ENCODE data around the gene PNRC2. TPM values are rescaled to one million over a fixed set of nuclear protein-coding genes. Genes with fewer than 3 reads are reported as not detected.

The PNRC2 gene
- total RNA-seq, 1 donor from 2014 or later, result 132 TPM

DNA sequence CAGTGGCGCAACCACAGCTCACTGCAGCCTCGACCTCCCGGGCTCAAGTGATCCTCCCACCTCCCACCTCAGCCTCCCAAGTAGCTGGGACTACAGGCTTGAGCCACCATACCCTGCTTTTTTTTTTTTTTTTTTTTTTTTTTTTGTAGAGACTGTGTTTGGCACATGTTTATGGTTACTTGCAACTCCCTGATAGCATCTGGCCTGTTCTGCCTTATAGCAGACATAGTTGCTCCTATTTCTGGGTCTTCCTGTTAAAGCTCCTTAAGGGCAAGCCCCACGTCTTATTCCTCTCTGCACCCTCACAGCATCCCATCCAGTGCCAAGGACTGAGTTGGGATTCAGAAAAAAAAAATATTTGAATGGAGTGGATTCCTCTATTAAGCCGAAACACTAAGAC, 29.4 kb upstream of the PNRC2 start:
- no peak overlapping the region for H3K27ac Mint-ChIP-seq
- H3K4me3 Mint-ChIP-seq, result no peak overlapping the region
- H3K27me3 Mint-ChIP-seq, result peaks cover 3% of the 10 kb centered on the region

DNA sequence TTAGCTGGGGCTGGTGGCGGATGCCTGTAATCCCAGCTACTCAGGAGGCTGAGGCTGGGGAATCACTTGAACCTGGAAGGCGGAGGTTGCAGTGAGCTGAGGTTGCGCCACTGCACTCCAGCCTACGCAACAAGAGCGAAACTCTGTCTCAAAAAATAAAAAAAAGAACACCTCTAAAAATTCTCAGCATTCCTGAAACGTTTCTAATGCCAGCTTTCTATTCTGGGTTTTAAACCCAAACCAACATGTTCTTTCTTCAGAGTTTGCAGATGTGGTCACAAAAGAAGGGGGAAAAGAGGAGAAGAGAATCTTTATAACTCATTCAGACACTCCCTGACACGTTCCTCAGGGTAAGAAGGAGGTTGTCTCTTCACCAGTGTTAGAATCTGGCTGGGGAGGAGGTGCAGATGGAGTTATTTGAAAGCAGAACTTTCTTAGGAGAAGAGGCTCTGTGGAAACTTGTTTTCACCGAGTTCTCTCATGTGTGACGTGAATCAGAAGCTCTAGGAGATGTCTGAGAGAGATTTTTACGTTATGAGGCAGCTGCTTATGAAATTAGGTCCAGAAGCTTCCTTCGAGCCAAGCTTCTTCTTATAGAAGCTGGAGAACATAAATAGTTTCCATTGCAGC, 28.7 kb upstream of the PNRC2 start:
- no peak overlapping the region for H3K4me3 Mint-ChIP-seq
- H3K27me3 Mint-ChIP-seq, result peaks cover 3% of the 10 kb centered on the region
- no peaks in the 10 kb centered on the region for H3K4me1 Mint-ChIP-seq (ENCODE audit: unreplicated experiment)
- TF ChIP-seq, protein P1, sequence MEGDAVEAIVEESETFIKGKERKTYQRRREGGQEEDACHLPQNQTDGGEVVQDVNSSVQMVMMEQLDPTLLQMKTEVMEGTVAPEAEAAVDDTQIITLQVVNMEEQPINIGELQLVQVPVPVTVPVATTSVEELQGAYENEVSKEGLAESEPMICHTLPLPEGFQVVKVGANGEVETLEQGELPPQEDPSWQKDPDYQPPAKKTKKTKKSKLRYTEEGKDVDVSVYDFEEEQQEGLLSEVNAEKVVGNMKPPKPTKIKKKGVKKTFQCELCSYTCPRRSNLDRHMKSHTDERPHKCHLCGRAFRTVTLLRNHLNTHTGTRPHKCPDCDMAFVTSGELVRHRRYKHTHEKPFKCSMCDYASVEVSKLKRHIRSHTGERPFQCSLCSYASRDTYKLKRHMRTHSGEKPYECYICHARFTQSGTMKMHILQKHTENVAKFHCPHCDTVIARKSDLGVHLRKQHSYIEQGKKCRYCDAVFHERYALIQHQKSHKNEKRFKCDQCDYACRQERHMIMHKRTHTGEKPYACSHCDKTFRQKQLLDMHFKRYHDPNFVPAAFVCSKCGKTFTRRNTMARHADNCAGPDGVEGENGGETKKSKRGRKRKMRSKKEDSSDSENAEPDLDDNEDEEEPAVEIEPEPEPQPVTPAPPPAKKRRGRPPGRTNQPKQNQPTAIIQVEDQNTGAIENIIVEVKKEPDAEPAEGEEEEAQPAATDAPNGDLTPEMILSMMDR (conservative IDR thresholded peaks at IDR 0.05), result no peak
- no peaks in the 10 kb centered on the region for H3K9me3 Mint-ChIP-seq
- H3K27ac Mint-ChIP-seq, result peak overlapping the region; percentile 57
- H3K36me3 Mint-ChIP-seq, result no peaks in the 10 kb centered on the region
- no peak for DNase-seq (ENCODE audit: extremely low spot score, unreplicated experiment)

More for the DNA sequence above, 29.4 kb upstream of the PNRC2 start:
- TF ChIP-seq, protein P1 (conservative IDR thresholded peaks at IDR 0.05), result no peak
- H3K9me3 Mint-ChIP-seq, result no peaks in the 10 kb centered on the region
- no peak for DNase-seq (ENCODE audit: extremely low spot score, unreplicated experiment)
- no peaks in the 10 kb centered on the region for H3K36me3 Mint-ChIP-seq
- no peaks in the 10 kb centered on the region for H3K4me1 Mint-ChIP-seq (ENCODE audit: unreplicated experiment)

DNA sequence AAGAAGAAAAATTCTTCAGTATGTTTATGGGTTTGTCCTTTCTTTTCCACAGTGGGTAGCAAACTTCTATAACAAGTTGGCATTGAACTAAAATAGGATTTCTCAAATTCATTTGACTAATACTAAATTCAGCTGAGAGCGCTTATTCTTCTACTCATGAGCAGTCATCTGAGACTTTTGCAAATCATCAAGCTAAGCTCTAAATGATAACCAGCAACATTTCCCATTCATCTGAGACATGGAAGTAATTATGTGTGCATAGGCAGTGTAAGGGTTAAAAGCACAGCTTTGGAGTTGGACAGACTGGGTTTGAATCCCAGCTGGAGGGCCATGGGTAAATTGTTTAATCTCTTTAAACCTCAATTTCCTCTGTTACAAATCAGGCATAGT, 28.1 kb upstream of the PNRC2 start:
- TF ChIP-seq, protein P1 (conservative IDR thresholded peaks at IDR 0.05), result no peak
- Mint-ChIP-seq H3K27me3 (peaks cover 3% of the 10 kb centered on the region), H3K36me3 (no peaks in the 10 kb centered on the region), H3K27ac (peak overlapping the region; percentile 57), H3K4me3 (no peak overlapping the region), H3K4me1 (ENCODE audit: unreplicated experiment) (no peaks in the 10 kb centered on the region), H3K9me3 (no peaks in the 10 kb centered on the region)
- no peak for DNase-seq (ENCODE audit: extremely low spot score, unreplicated experiment)

DNA sequence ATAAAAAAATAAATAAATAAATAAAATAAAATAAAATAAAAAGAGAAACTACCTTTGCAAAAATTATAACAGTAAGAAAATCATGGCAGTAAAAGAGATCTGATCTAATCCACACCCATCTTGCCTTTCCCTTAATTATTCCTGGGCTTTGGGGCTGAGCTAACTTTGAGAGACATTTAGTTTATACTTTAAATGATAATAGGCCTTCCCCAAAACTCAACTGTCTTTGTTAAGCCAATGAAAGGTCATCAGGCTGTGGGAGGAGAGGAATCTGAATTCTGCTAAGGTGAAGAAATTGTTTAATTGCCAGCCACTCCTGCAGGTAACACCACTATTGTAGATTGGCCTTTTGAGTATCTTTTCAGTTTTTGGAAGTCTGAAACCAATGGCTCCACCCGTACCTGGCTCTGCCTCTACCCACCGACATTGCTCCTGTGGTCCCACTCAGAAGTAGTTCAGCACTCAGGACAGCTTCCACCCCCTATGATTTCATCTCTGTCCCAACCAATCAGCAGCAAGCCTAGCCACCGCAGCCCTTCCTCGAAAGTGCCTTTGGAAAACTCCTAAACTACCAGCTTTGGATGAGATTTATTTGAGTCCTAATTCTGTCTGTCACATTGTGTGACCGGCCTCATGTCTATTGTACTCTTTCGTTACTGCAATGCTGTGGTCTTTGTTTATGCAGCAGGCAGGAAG, 23.0 kb upstream of the PNRC2 start:
- Mint-ChIP-seq H3K36me3 (no peaks in the 10 kb centered on the region), H3K4me1 (ENCODE audit: unreplicated experiment) (no peaks in the 10 kb centered on the region), H3K27ac (peak overlapping the region; percentile 19), H3K9me3 (no peaks in the 10 kb centered on the region), H3K27me3 (peaks cover 3% of the 10 kb centered on the region), H3K4me3 (no peak overlapping the region)
- DNase-seq (ENCODE audit: extremely low spot score, unreplicated experiment), result no peak
- TF ChIP-seq, protein P1 (conservative IDR thresholded peaks at IDR 0.05), result no peak

DNA sequence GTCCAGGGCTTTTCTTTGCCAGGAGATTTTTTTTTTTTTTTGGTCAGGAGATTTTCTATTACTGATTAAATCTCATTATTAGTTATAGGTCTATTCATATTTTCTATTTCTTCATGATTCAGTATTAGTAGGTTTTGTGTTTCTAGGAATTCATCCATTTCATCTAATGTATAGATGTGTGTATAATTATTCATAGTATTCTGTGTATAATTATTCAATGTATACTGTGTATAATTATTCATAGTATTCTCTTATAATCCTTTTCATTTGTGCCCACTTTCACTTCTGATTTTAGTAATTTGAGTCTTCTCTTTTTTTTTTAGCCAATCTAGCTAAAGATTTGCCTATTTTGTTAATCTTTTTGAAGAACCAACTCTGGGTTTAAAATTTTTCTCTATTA, 12.3 kb upstream of the PNRC2 start:
- no peaks in the 10 kb centered on the region for H3K36me3 Mint-ChIP-seq
- H3K27ac Mint-ChIP-seq, result no peak overlapping the region

More for the DNA sequence above, 12.3 kb upstream of the PNRC2 start:
- no peaks in the 10 kb centered on the region for H3K27me3 Mint-ChIP-seq
- DNase-seq (ENCODE audit: extremely low spot score, unreplicated experiment), result no peak
- H3K4me3 Mint-ChIP-seq, result no peak overlapping the region
- H3K9me3 Mint-ChIP-seq, result no peaks in the 10 kb centered on the region
- TF ChIP-seq, protein P1 (conservative IDR thresholded peaks at IDR 0.05), result no peak
- H3K4me1 Mint-ChIP-seq (ENCODE audit: unreplicated experiment), result no peaks in the 10 kb centered on the region

Data from type B pancreatic cell (in vitro differentiated cells).